ENCODE measurements around the gene UBC. TPM values are rescaled to one million over a fixed set of nuclear protein-coding genes. Genes with fewer than 3 reads are reported as not detected.

Gene UBC
- total and polyA plus RNA-seq, 9 of the 15 experiments (the other 6 are each of a cell fraction or from before 2014, with no cell fraction given) = 533 to 1,153 (median 813) TPM

GRCh38 chr12:124914392-124915238, at the start of gene UBC (continued):
- TF ChIP-seq RBBP5 (IDR thresholded peaks at IDR 0.05; ENCODE audit: borderline replicate concordance, insufficient read depth, low read length, poor library complexity, severe bottlenecking) = peak; percentile 97
- TF ChIP-seq TOE1 (IDR thresholded peaks at IDR 0.05; ENCODE audit: borderline replicate concordance) = peak; percentile 98
- TF ChIP-seq TOE1 (CRISPR knock-in tag; IDR thresholded peaks at IDR 0.05; ENCODE audit: borderline replicate concordance, low read depth) = no peak
- no peak for TF ChIP-seq ZNF75A (CRISPR knock-in tag; IDR thresholded peaks at IDR 0.05)
- no peak for TF ChIP-seq RBM34 (IDR thresholded peaks at IDR 0.05; ENCODE audit: borderline replicate concordance, insufficient read depth, low read length)
- peak; percentile 84; the same call in 1 of the 2 replicates for TF ChIP-seq BACH1 (tag; IDR thresholded peaks at IDR 0.05)
- TF ChIP-seq DDX20 (tag; IDR thresholded peaks at IDR 0.05; ENCODE audit: low read depth) = no peak
- TF ChIP-seq HDGF (IDR thresholded peaks at IDR 0.05) = no peak
- TF ChIP-seq SETDB1 (IDR thresholded peaks at IDR 0.05; ENCODE audit: low read length) = no peak
- no peak for TF ChIP-seq NCOA6 (IDR thresholded peaks at IDR 0.05)
- no peak for TF ChIP-seq PRDM10 (IDR thresholded peaks at IDR 0.05; ENCODE audit: partially characterized antibody)
- TF ChIP-seq ELK3 (CRISPR knock-in tag; IDR thresholded peaks at IDR 0.05) = no peak; the same call in 1 of the 2 replicates
- TF ChIP-seq SNIP1 (IDR thresholded peaks at IDR 0.05; ENCODE audit: low read depth) = no peak
- peak; percentile 100 for TF ChIP-seq KDM5B (IDR thresholded peaks at IDR 0.05; ENCODE audit: insufficient replicate concordance, low read depth, low read length)
- peak; percentile 70 for TF ChIP-seq RAD51 (IDR thresholded peaks at IDR 0.05; ENCODE audit: borderline replicate concordance, low read depth)
- no peak for TF ChIP-seq POLR3A (IDR thresholded peaks at IDR 0.05; ENCODE audit: borderline replicate concordance, extremely low read depth, insufficient read depth, insufficient read length)
- 0 out of 2 replicates have a peak, but pooled peaks have one; percentile 1 for TF ChIP-seq TCF7 (IDR thresholded peaks at IDR 0.05; ENCODE audit: borderline replicate concordance)
- TF ChIP-seq ZC3H11A (IDR thresholded peaks at IDR 0.05; ENCODE audit: low read depth, low read length) = no peak
- no peak for TF ChIP-seq CREBBP (IDR thresholded peaks at IDR 0.05; ENCODE audit: low read depth, low read length)
- peak; percentile 3; the same call in 1 of the 2 replicates for TF ChIP-seq BHLHE40 (IDR thresholded peaks at IDR 0.05; ENCODE audit: low read length)
- TF ChIP-seq ZNF507 (tag; conservative IDR thresholded peaks at IDR 0.05) = no peak
- TF ChIP-seq, protein P1, sequence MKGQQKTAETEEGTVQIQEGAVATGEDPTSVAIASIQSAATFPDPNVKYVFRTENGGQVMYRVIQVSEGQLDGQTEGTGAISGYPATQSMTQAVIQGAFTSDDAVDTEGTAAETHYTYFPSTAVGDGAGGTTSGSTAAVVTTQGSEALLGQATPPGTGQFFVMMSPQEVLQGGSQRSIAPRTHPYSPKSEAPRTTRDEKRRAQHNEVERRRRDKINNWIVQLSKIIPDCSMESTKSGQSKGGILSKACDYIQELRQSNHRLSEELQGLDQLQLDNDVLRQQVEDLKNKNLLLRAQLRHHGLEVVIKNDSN (CRISPR knock-in tag; IDR thresholded peaks at IDR 0.05) = no peak
- TF ChIP-seq TEAD2 (tag; IDR thresholded peaks at IDR 0.05) = no peak

Measured in K562 (cell line).